Measurements from ENCODE around the gene SMIM15. TPM values are rescaled to one million over a fixed set of nuclear protein-coding genes. Genes with fewer than 3 reads are reported as not detected.

SMIM15 gene
- total and polyA plus RNA-seq, 2 of the 4 experiments (the other 2 are of a cell fraction) = 49.7 to 94.3 TPM

DNA sequence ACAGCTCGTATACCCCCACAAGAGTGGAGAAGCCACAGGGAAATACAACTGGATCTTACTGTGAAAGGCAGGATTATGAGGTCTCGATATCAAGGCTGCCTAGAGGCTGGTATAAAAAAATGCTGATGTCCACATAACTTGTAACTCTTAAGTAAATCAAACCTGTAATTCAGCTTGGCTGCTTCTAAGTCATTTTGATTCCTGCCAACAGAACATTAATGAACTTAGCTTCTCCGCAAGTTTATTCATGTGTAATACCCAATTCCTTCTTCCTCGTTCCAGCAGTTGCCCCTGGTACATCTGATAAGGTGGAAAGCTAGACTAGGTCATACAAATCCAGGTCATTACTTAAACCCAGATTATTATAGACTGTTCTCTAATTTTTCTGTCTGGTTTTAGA is 16.4 kb upstream of the SMIM15 start:
- no peak overlapping the region for H4K8ac ChIP-seq (ENCODE audit: low read depth in 2 of 2, low read length in 2 of 2)
- BruUV-seq (replicated peaks) = no TSS peak
- DNase-seq (no peak), ATAC-seq (ENCODE audit: low read depth) (no peak)
- no peak overlapping the region for H2AK5ac ChIP-seq (ENCODE audit: low read depth, low read length)
- H3K4ac ChIP-seq (ENCODE audit: low read depth, low read length) = no peak overlapping the region
- no peaks in the 10 kb centered on the region for H3K9me3 ChIP-seq (ENCODE audit: control insufficient read depth, insufficient read depth, low read length)
- no peak overlapping the region for H3K27ac ChIP-seq (ENCODE audit: insufficient read depth, low read length)
- in situ Hi-C loops (cut with MboI; ENCODE audit: low sequenced_read_pairs) = no loop called here
- no peaks in the 10 kb centered on the region for H3K79me1 ChIP-seq (ENCODE audit: low read depth in 1 of 2, low read length in 2 of 2)
- H4K91ac ChIP-seq (ENCODE audit: insufficient read depth, low read depth, low read length) = no peak overlapping the region
- TF ChIP-seq MAZ (IDR thresholded peaks at IDR 0.05; ENCODE audit: borderline replicate concordance, low read depth, low read length) = no peak
- TF ChIP-seq MAFK (IDR thresholded peaks at IDR 0.05; ENCODE audit: low read depth, low read length) = peak; percentile 8; the same call in 1 of the 2 replicates
- H3K9ac ChIP-seq (ENCODE audit: low read depth, low read length) = no peak overlapping the region
- ChIA-PET POLR2A (ENCODE audit: unreplicated experiment) (no interaction called here), CTCF (interaction anchor here (1.0 kb wide), 1 partner anchor 151 kb away, joined by 3 read pairs; no protein-coding TSS in a partner anchor)
- H2AFZ ChIP-seq (replicated peaks; ENCODE audit: low read length, poor library complexity) = no peak overlapping the region
- H4K5ac ChIP-seq (ENCODE audit: low read depth, low read length) = no peak overlapping the region
- no peaks in the 10 kb centered on the region for H3K36me3 ChIP-seq (ENCODE audit: control insufficient read depth, insufficient read depth, low read length)
- intact Hi-C loops (cut with micrococcal nuclease) = no loop called here
- no peak overlapping the region for H3K4me2 ChIP-seq (ENCODE audit: low read depth, low read length)
- H3K18ac ChIP-seq (ENCODE audit: low read depth, low read length) = no peak overlapping the region
- no peak overlapping the region for H3K56ac ChIP-seq (ENCODE audit: extremely low read depth, insufficient read depth, low read length)
- H2BK20ac ChIP-seq (ENCODE audit: low read depth, low read length) = no peak overlapping the region
- H3K23ac ChIP-seq (ENCODE audit: low read depth, low read length) = no peak overlapping the region
- no CpG with 5 or more reads among the region's 4 CpGs for WGBS, 2 experiments (ENCODE audit: extremely low coverage in 2 of 2, insufficient read length in 1 of 2)
- H2AK9ac ChIP-seq (replicated peaks; ENCODE audit: low read depth, low read length, poor library complexity) = no peak overlapping the region
- H3K27me3 ChIP-seq (ENCODE audit: control insufficient read depth, insufficient read depth, low read length) = no peaks in the 10 kb centered on the region
- no peak overlapping the region for H2BK5ac ChIP-seq (ENCODE audit: low read depth, low read length, poor library complexity, severe bottlenecking)
- dilution Hi-C loops (cut with HindIII; ENCODE audit: low sequenced_read_pairs, unreplicated experiment) = no loop called here
- H3K4me3 ChIP-seq (ENCODE audit: insufficient read depth, low read depth, low read length) = no peak overlapping the region
- H4K20me1 ChIP-seq (ENCODE audit: insufficient read depth, low read length) = no peaks in the 10 kb centered on the region
- no peak overlapping the region for H3K14ac ChIP-seq (replicated peaks; ENCODE audit: low read depth, low read length)
- H3K9me1 ChIP-seq (ENCODE audit: insufficient read depth, low read length) = no peaks in the 10 kb centered on the region
- H2BK120ac ChIP-seq (ENCODE audit: low read depth, low read length) = no peak overlapping the region
- H2BK15ac ChIP-seq (ENCODE audit: low read depth, low read length) = no peak overlapping the region
- H3K4me1 ChIP-seq (ENCODE audit: control insufficient read depth, insufficient read depth, low read length) = peaks cover 10% of the 10 kb centered on the region
